Camera-type eye (tissue), 1 donor: ENCODE measurements around the gene ERMP1. TPM values are rescaled to one million over a fixed set of nuclear protein-coding genes. Genes with fewer than 3 reads are reported as not detected.

ENCODE experiments used
- total RNA-seq: library from RNA; depleted of rRNA; stranded (reverse); fragments of >200 nt; gene quantifications from one replicate; pipeline ENCODE4 v1.2.3, GENCODE V29; 2014

Gene ERMP1
- total RNA-seq: 34.1 TPM

GRCh38 chr9:5832538-5833529 is at the start of gene ERMP1:
TSS of gene ERMP1 (minus strand) at chr9:5833117. CDS start at chr9:5833027, 90 bp downstream.

Other genes with a start within 250 kb of the ERMP1 start
- gene RIC1, start 204.0 kb downstream of the ERMP1 start, total RNA-seq: 54.0 TPM
- 27.2 TPM for gene MLANA, start 57.8 kb upstream of the ERMP1 start, total RNA-seq
- gene RANBP6, start 182.5 kb upstream of the ERMP1 start, total RNA-seq: 60.9 TPM